ENCODE data around the gene OPA1.

DNA sequence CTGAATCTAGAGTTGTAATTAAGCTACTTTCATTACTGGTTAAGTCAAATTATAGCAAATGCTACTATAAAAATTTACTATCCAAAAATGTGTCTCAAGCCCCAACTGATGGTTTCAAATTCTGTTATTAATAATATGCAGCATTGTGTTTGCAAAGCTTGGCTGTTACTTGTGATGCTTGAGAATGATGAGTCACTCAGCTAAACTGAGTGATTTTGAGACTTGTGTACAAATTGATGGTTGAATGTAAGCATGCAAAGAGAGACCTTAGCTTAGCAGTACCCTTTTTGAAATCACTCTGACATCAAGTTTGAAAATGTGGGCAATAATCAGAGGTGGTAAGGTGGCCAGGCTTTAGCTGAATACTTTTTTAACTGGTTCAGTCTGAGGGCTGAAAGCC lies 27.6 kb downstream of the OPA1 start:
- no peak for TF ChIP-seq CTCF (IDR thresholded peaks at IDR 0.05)
- no peak for TF ChIP-seq POLR2A (IDR thresholded peaks at IDR 0.05; ENCODE audit: low read depth)
- TF ChIP-seq EP300 (IDR thresholded peaks at IDR 0.05): no peak
- no peak for TF ChIP-seq POLR2AphosphoS5 (IDR thresholded peaks at IDR 0.05)
